Measurements from ENCODE around the gene ZFYVE1. TPM values are rescaled to one million over a fixed set of nuclear protein-coding genes. Genes with fewer than 3 reads are reported as not detected.
"Not testable (repeated sequence)": the region's sequence is repeated elsewhere in the genome, so short reads cannot be mapped to it uniquely, and the experiment has no call there.

Gene ZFYVE1
- total RNA-seq: 1 to 10 TPM; 6.4 to 8.4 (median 7.0) TPM

GRCh38 chr14:73026845-73027542, at the start of gene ZFYVE1:
Gene ZFYVE1 (minus strand): TSS chr14:73027106. CDS start chr14:73024508, 2,598 bp downstream.
- Mint-ChIP-seq H3K36me3 (ENCODE audit: insufficient read depth) (peaks cover 18% of the 10 kb centered on the region), H3K4me1 (ENCODE audit: low read depth) (peaks cover 39% of the 10 kb centered on the region), H3K9me3 (no peaks in the 10 kb centered on the region), H3K4me3 (peak within 1 kb of the TSS; percentile 92), H3K27me3 (ENCODE audit: low read depth) (no peaks in the 10 kb centered on the region)
- ATAC-seq (peak; percentile 100), DNase-seq (peak; percentile 84)

GRCh38 chr14:73069585-73069984, 42.7 kb upstream of the ZFYVE1 start:
- DNase-seq: no peak
- H3K4me3 Mint-ChIP-seq: no peak overlapping the region

GRCh38 chr14:73058922-73059673, 32.2 kb upstream of the ZFYVE1 start:
- Mint-ChIP-seq H3K27me3 (ENCODE audit: low read depth) (no peaks in the 10 kb centered on the region), H3K9me3 (no peaks in the 10 kb centered on the region), H3K4me3 (no peak overlapping the region), H3K4me1 (ENCODE audit: low read depth) (peaks cover 49% of the 10 kb centered on the region), H3K36me3 (ENCODE audit: insufficient read depth) (peaks cover 19% of the 10 kb centered on the region)
- no peak for ATAC-seq
- DNase-seq: no peak

More at GRCh38 chr14:73069585-73069984, 42.7 kb upstream of the ZFYVE1 start:
- H3K36me3 Mint-ChIP-seq (ENCODE audit: insufficient read depth): peaks cover 20% of the 10 kb centered on the region
- no peak for ATAC-seq
- no peaks in the 10 kb centered on the region for H3K27me3 Mint-ChIP-seq (ENCODE audit: low read depth)
- H3K4me1 Mint-ChIP-seq (ENCODE audit: low read depth): peaks cover 25% of the 10 kb centered on the region
- H3K9me3 Mint-ChIP-seq: no peaks in the 10 kb centered on the region

- peak; percentile 92 for DNase-seq
- H3K9me3 Mint-ChIP-seq: no peaks in the 10 kb centered on the region
- peak; percentile 97 to 98 for ATAC-seq
- no peak within 1 kb of the TSS for H3K4me3 Mint-ChIP-seq
- H3K27me3 Mint-ChIP-seq (ENCODE audit: low read depth): no peaks in the 10 kb centered on the region
- peaks cover 12% of the 10 kb centered on the region for H3K36me3 Mint-ChIP-seq (ENCODE audit: insufficient read depth)
- H3K4me1 Mint-ChIP-seq (ENCODE audit: low read depth): peaks cover 42% of the 10 kb centered on the region
These were observed 31.5 kb upstream of the ZFYVE1 start, which contains the start of gene RBM25 for GRCh38 chr14:73058224-73058921. Gene RBM25 (plus strand): TSS chr14:73058534. CDS start chr14:73071642, 13,108 bp downstream.

DNA sequence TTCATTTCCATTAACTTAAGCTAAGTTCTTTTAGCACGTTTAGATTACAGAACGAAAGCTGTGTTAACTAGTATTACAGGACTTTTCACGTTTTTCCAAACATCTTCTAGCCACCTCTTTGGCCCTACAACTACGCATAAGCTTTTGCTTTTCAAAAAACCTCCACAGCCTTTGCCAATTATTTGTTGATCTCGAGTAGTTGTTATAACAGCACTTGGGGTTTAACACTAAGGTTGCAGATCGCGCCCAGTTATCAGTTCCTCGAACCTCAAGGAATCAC, 31.0 kb upstream of the ZFYVE1 start:
- no peaks in the 10 kb centered on the region for H3K9me3 Mint-ChIP-seq
- H3K36me3 Mint-ChIP-seq (ENCODE audit: insufficient read depth): peaks cover 11% of the 10 kb centered on the region
- H3K4me3 Mint-ChIP-seq: no peak overlapping the region
- no peak for ATAC-seq
- peaks cover 38% of the 10 kb centered on the region for H3K4me1 Mint-ChIP-seq (ENCODE audit: low read depth)
- DNase-seq: no peak
- no peaks in the 10 kb centered on the region for H3K27me3 Mint-ChIP-seq (ENCODE audit: low read depth)

DNA sequence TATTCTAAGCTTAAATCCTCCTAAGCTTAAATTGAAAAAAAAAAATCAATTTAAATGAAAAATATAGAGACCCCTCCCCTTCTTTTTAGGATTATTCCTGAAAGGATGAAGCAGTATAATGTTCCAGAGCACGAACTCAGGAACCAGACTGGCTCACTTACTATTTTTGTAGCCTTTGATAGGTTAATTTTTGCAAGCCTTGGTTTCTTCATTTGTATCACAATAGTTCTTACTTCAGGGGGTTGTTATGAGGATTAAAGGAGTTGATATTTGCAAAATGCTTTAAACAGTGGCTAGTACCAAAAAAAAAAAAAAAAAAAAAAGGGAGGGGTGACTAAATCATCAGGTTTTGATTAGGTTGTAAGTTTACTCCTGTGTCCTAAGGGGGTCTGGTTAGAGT, 28.3 kb upstream of the ZFYVE1 start:
- no peak for DNase-seq
- H3K4me1 Mint-ChIP-seq (ENCODE audit: low read depth): peaks cover 12% of the 10 kb centered on the region
- no peak for ATAC-seq
- no peak overlapping the region for H3K4me3 Mint-ChIP-seq
- H3K27me3 Mint-ChIP-seq (ENCODE audit: low read depth): no peaks in the 10 kb centered on the region
- H3K36me3 Mint-ChIP-seq (ENCODE audit: insufficient read depth): peaks cover 4% of the 10 kb centered on the region
- no peaks in the 10 kb centered on the region for H3K9me3 Mint-ChIP-seq

- DNase-seq: no peak
- Mint-ChIP-seq H3K27me3 (ENCODE audit: low read depth) (no peaks in the 10 kb centered on the region), H3K4me3 (no peak overlapping the region), H3K36me3 (ENCODE audit: insufficient read depth) (no peaks in the 10 kb centered on the region), H3K4me1 (ENCODE audit: low read depth) (no peaks in the 10 kb centered on the region), H3K9me3 (no peaks in the 10 kb centered on the region)
- ATAC-seq: no peak
These were observed 22.5 kb upstream of the ZFYVE1 start for GRCh38 chr14:73049428-73049827.

DNA sequence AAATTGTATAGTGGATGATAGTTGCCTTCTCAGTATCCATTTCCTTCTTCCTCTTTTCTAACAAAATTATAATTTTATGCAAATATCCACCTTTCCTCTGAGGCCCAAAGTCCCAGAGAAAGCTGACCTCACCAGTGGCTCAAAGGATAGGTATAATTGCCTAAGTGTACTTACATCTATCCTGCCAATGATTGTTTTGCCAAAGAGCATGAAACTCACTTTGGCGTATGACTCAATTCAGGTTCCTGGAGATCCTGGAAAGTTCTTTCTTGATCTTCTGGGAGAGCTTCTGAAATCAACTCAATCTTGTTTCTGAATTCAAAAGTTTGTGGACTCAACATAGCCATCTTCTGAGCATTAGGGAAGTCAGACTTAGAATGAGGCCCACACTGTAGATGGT, 20.9 kb upstream of the ZFYVE1 start:
- H3K36me3 Mint-ChIP-seq (ENCODE audit: insufficient read depth): no peaks in the 10 kb centered on the region

DNA sequence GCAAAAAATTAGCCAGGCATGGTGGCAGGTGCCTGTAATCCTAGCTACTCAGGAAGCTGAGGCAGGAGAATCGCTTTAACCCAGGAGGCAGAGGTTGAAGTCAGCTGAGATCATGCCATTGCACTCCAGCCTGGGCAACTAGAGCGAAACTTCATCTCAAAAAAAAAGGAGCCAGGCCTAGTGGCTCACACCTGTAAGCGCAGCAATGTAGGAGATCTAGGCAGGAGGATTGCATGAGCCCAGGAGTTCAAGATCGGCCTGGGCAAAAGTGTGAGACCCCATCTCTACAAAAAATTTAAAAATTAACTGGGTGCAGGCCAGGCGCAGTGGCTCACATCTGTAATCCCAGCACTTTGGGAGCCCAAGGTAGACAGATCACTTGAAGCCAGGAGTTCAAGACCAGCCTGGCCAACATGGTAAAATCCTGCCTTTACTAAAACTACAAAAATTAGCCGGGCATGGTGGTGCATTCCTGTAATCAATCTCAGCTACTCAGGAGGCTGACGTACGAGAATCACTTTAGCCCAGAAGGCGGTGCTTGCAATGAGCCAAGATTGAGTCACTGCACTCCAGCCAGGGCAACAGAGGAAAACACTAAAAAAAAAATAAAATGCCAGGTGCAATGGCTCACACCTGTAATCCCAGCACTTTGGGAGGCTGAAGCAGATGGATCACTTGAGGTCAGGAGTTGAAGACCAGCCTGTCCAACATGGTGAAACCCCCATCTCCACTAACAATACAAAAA, 10.0 kb upstream of the ZFYVE1 start:
- not testable (repeated sequence) for H3K27me3 Mint-ChIP-seq (ENCODE audit: low read depth); H3K4me1 Mint-ChIP-seq (ENCODE audit: low read depth); H3K4me3 Mint-ChIP-seq; H3K36me3 Mint-ChIP-seq (ENCODE audit: insufficient read depth); ATAC-seq; DNase-seq; H3K9me3 Mint-ChIP-seq

More for the DNA sequence above, 20.9 kb upstream of the ZFYVE1 start:
- Mint-ChIP-seq H3K4me1 (ENCODE audit: low read depth) (no peaks in the 10 kb centered on the region), H3K27me3 (ENCODE audit: low read depth) (no peaks in the 10 kb centered on the region), H3K9me3 (no peaks in the 10 kb centered on the region), H3K4me3 (no peak overlapping the region)
- DNase-seq (no peak), ATAC-seq (no peak)

GRCh38 chr14:73027984-73028383, 1.1 kb upstream of the ZFYVE1 start:
- Mint-ChIP-seq H3K4me1 (ENCODE audit: low read depth) (peaks cover 30% of the 10 kb centered on the region), H3K36me3 (ENCODE audit: insufficient read depth) (peaks cover 12% of the 10 kb centered on the region), H3K9me3 (no peaks in the 10 kb centered on the region), H3K27me3 (ENCODE audit: low read depth) (no peaks in the 10 kb centered on the region), H3K4me3 (peak overlapping the region; percentile 89)
- DNase-seq (no peak), ATAC-seq (no peak)

DNA sequence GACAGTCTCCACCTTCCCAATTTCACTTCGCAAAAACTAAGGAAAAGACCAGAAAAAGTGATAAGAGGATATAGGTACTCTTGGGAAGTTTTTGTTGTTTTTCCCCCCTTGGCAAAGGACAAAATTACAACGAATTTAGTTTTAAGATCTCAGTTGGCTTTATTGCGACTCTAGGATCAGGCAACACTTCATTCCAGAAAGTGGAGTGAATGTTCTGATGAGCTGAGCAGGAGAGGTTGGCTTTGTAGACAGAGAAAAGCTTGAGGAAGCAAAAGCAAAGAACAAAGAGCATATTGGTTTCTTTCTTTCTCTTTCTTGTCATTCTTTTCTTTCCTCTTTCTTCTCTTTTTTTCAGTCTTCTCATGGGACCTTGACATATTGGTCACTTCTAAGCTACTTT, 640 bp upstream of the ZFYVE1 start:
- H3K27me3 Mint-ChIP-seq (ENCODE audit: low read depth): no peaks in the 10 kb centered on the region
- ATAC-seq: no peak
- H3K4me1 Mint-ChIP-seq (ENCODE audit: low read depth): peaks cover 33% of the 10 kb centered on the region
- no peaks in the 10 kb centered on the region for H3K9me3 Mint-ChIP-seq
- peak overlapping the region; percentile 89 for H3K4me3 Mint-ChIP-seq
- DNase-seq: no peak
- peaks cover 14% of the 10 kb centered on the region for H3K36me3 Mint-ChIP-seq (ENCODE audit: insufficient read depth)

GRCh38 chr14:73026243-73026844, 562 bp downstream of the ZFYVE1 start:
- Mint-ChIP-seq H3K4me1 (ENCODE audit: low read depth) (peaks cover 46% of the 10 kb centered on the region), H3K27me3 (ENCODE audit: low read depth) (no peaks in the 10 kb centered on the region), H3K9me3 (no peaks in the 10 kb centered on the region), H3K36me3 (ENCODE audit: insufficient read depth) (peaks cover 22% of the 10 kb centered on the region), H3K4me3 (peak overlapping the region; percentile 92)
- DNase-seq: no peak
- ATAC-seq: no peak

DNA sequence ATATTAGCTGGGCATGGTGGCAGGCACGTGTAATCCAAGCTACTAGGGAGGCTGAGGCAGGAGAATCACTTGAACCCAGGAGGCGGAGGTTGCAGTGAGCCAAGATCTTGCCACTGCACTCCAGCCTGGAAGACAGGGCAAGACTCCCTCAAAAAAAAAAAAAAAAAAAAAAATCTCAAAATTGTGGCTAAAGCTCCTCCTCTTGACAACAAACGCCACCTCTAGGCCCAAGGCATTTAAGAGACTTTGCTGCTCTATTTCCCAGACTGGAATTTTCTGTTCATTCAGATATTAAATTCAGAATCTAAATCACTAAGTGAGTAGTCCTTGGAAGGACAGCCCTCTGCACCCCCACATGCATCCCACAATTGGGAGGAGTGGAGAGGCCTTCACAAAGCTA, 1.4 kb downstream of the ZFYVE1 start:
- ATAC-seq: no peak

GRCh38 chr14:73022051-73022450, 4.9 kb downstream of the ZFYVE1 start:
- no peaks in the 10 kb centered on the region for H3K27me3 Mint-ChIP-seq (ENCODE audit: low read depth)
- H3K4me3 Mint-ChIP-seq: no peak overlapping the region
- ATAC-seq (no peak), DNase-seq (no peak)
- H3K9me3 Mint-ChIP-seq: no peaks in the 10 kb centered on the region
- peaks cover 34% of the 10 kb centered on the region for H3K36me3 Mint-ChIP-seq (ENCODE audit: insufficient read depth)
- peaks cover 52% of the 10 kb centered on the region for H3K4me1 Mint-ChIP-seq (ENCODE audit: low read depth)

More for the DNA sequence above, 1.4 kb downstream of the ZFYVE1 start:
- peak overlapping the region; percentile 92 for H3K4me3 Mint-ChIP-seq
- peaks cover 46% of the 10 kb centered on the region for H3K4me1 Mint-ChIP-seq (ENCODE audit: low read depth)
- peaks cover 22% of the 10 kb centered on the region for H3K36me3 Mint-ChIP-seq (ENCODE audit: insufficient read depth)
- no peaks in the 10 kb centered on the region for H3K9me3 Mint-ChIP-seq
- DNase-seq: no peak
- H3K27me3 Mint-ChIP-seq (ENCODE audit: low read depth): no peaks in the 10 kb centered on the region
